Skeletal muscle satellite cell (primary cell): ENCODE measurements around the gene PDE2A.

Source experiments
- H3K27me3 ChIP-seq: 2 replicates; pipeline ENCODE4 v1.7.0; 2013; ENCODE audit warnings: low read length; ENCODE audit not compliant: control insufficient read depth, insufficient read depth
- H3K36me3 ChIP-seq: 2 replicates; pipeline ENCODE4 v1.7.0; 2013; ENCODE audit warnings: mild to moderate bottlenecking, control low read depth, low read length; ENCODE audit not compliant: insufficient read depth
- H3K4me1 ChIP-seq: 2 replicates; pipeline ENCODE4 v1.7.0; 2013; ENCODE audit warnings: low read length; ENCODE audit not compliant: control insufficient read depth, insufficient read depth
- H3K4me2 ChIP-seq: 2 replicates; pipeline ENCODE4 v1.7.0; 2013; ENCODE audit warnings: mild to moderate bottlenecking, low read length
- H3K4me3 ChIP-seq: 2 replicates; pipeline ENCODE4 v1.7.0; 2013; ENCODE audit warnings: low read length
- H3K9ac ChIP-seq: 2 replicates; pipeline ENCODE4 v1.7.0; 2013; ENCODE audit warnings: mild to moderate bottlenecking, low read depth, low read length, moderate library complexity
- H3K9me3 ChIP-seq: replicated peaks from 2 replicates; pipeline ENCODE4 v1.7.0; 2013; ENCODE audit warnings: mild to moderate bottlenecking, control low read depth, low read length

Gene PDE2A

GRCh38 chr11:72616655-72617054 is 57.6 kb downstream of the PDE2A start:
- H3K4me3 ChIP-seq = no peak overlapping the region
- peaks cover 3% of the 10 kb centered on the region for H3K4me1 ChIP-seq
- H3K27me3 ChIP-seq = peaks cover 77% of the 10 kb centered on the region
- no peak overlapping the region for H3K9ac ChIP-seq
- H3K36me3 ChIP-seq = no peaks in the 10 kb centered on the region
- H3K4me2 ChIP-seq = no peak overlapping the region
- no peaks in the 10 kb centered on the region for H3K9me3 ChIP-seq

GRCh38 chr11:72615329-72615728 is 58.9 kb downstream of the PDE2A start:
- Histone ChIP-seq H3K27me3 (peaks cover 82% of the 10 kb centered on the region), H3K4me2 (no peak overlapping the region), H3K9me3 (no peaks in the 10 kb centered on the region), H3K9ac (no peak overlapping the region), H3K4me1 (peaks cover 3% of the 10 kb centered on the region), H3K36me3 (no peaks in the 10 kb centered on the region), H3K4me3 (no peak overlapping the region)

- no peak overlapping the region for H3K4me2 ChIP-seq
- no peak overlapping the region for H3K4me3 ChIP-seq
- H3K4me1 ChIP-seq = peaks cover 3% of the 10 kb centered on the region
- H3K9me3 ChIP-seq = no peaks in the 10 kb centered on the region
- H3K36me3 ChIP-seq = no peaks in the 10 kb centered on the region
- no peak overlapping the region for H3K9ac ChIP-seq
- peaks cover 79% of the 10 kb centered on the region for H3K27me3 ChIP-seq
These were observed 59.8 kb downstream of the PDE2A start for GRCh38 chr11:72614381-72614780.

GRCh38 chr11:72613977-72614376 is 60.2 kb downstream of the PDE2A start:
- H3K27me3 ChIP-seq = peaks cover 75% of the 10 kb centered on the region

GRCh38 chr11:72613450-72613849 is 60.8 kb downstream of the PDE2A start:
- no peak overlapping the region for H3K4me3 ChIP-seq
- peaks cover 72% of the 10 kb centered on the region for H3K27me3 ChIP-seq
- no peaks in the 10 kb centered on the region for H3K9me3 ChIP-seq
- H3K36me3 ChIP-seq = no peaks in the 10 kb centered on the region
- peaks cover 3% of the 10 kb centered on the region for H3K4me1 ChIP-seq
- H3K4me2 ChIP-seq = no peak overlapping the region
- H3K9ac ChIP-seq = no peak overlapping the region

More at GRCh38 chr11:72613977-72614376, 60.2 kb downstream of the PDE2A start:
- Histone ChIP-seq H3K4me1 (peaks cover 3% of the 10 kb centered on the region), H3K4me2 (no peak overlapping the region), H3K9me3 (no peaks in the 10 kb centered on the region), H3K36me3 (no peaks in the 10 kb centered on the region), H3K9ac (no peak overlapping the region), H3K4me3 (no peak overlapping the region)

GRCh38 chr11:72609476-72609875 is 64.7 kb downstream of the PDE2A start:
- Histone ChIP-seq H3K4me2 (no peak overlapping the region), H3K9me3 (no peaks in the 10 kb centered on the region), H3K4me1 (peaks cover 7% of the 10 kb centered on the region), H3K4me3 (no peak overlapping the region), H3K27me3 (peaks cover 77% of the 10 kb centered on the region), H3K9ac (no peak overlapping the region), H3K36me3 (no peaks in the 10 kb centered on the region)

- H3K9ac ChIP-seq = no peak overlapping the region
- H3K4me2 ChIP-seq = no peak overlapping the region
- peaks cover 77% of the 10 kb centered on the region for H3K27me3 ChIP-seq
- H3K4me1 ChIP-seq = peaks cover 7% of the 10 kb centered on the region
- no peaks in the 10 kb centered on the region for H3K9me3 ChIP-seq
- no peaks in the 10 kb centered on the region for H3K36me3 ChIP-seq
- H3K4me3 ChIP-seq = no peak overlapping the region
These were observed 65.2 kb downstream of the PDE2A start for GRCh38 chr11:72609045-72609444.

- H3K4me1 ChIP-seq = peaks cover 7% of the 10 kb centered on the region
- H3K9me3 ChIP-seq = no peaks in the 10 kb centered on the region
- no peak overlapping the region for H3K4me3 ChIP-seq
- peaks cover 76% of the 10 kb centered on the region for H3K27me3 ChIP-seq
- H3K36me3 ChIP-seq = no peaks in the 10 kb centered on the region
- H3K4me2 ChIP-seq = no peak overlapping the region
- H3K9ac ChIP-seq = no peak overlapping the region
These were observed 66.7 kb downstream of the PDE2A start for GRCh38 chr11:72607496-72607895.

GRCh38 chr11:72606748-72607468 is 67.3 kb downstream of the PDE2A start:
- Histone ChIP-seq H3K9me3 (no peaks in the 10 kb centered on the region), H3K4me1 (peaks cover 7% of the 10 kb centered on the region), H3K27me3 (peaks cover 78% of the 10 kb centered on the region), H3K4me2 (no peak overlapping the region), H3K4me3 (no peak overlapping the region), H3K9ac (no peak overlapping the region), H3K36me3 (no peaks in the 10 kb centered on the region)

GRCh38 chr11:72605973-72606747 is 68.1 kb downstream of the PDE2A start:
- Histone ChIP-seq H3K27me3 (peaks cover 78% of the 10 kb centered on the region), H3K36me3 (no peaks in the 10 kb centered on the region), H3K4me2 (no peak overlapping the region), H3K9me3 (no peaks in the 10 kb centered on the region), H3K9ac (no peak overlapping the region), H3K4me1 (peaks cover 7% of the 10 kb centered on the region), H3K4me3 (no peak overlapping the region)

- Histone ChIP-seq H3K9me3 (no peaks in the 10 kb centered on the region), H3K27me3 (peaks cover 74% of the 10 kb centered on the region)
These were observed 70.0 kb downstream of the PDE2A start for GRCh38 chr11:72604256-72604655.

More at GRCh38 chr11:72604256-72604655, 70.0 kb downstream of the PDE2A start:
- H3K4me3 ChIP-seq = no peak overlapping the region
- no peaks in the 10 kb centered on the region for H3K36me3 ChIP-seq
- no peak overlapping the region for H3K9ac ChIP-seq
- H3K4me1 ChIP-seq = peaks cover 7% of the 10 kb centered on the region
- no peak overlapping the region for H3K4me2 ChIP-seq
